Hepatocyte (in vitro differentiated cells): ENCODE data around the gene TTC33.

Source experiments
- CTCF ChIP-seq: fragments of 200-600 bp; sonication (generic); IDR thresholded peaks from 2 replicates; pipeline ENCODE4 v1.5.1; 2016; ENCODE audit warnings: antibody characterized with exemption, mild to moderate bottlenecking; ENCODE audit not compliant: poor library complexity
- EZH2 ChIP-seq: fragments of 200-600 bp; sonication (generic); IDR thresholded peaks from 2 replicates; pipeline ENCODE4 v1.6.1; 2016; ENCODE audit warnings: antibody characterized with exemption, mild to moderate bottlenecking, borderline replicate concordance
- EZH2phosphoT487 ChIP-seq: fragments of 200-600 bp; sonication (generic); IDR thresholded peaks from one replicate; pipeline ENCODE4 v1.6.1; 2018; ENCODE audit warnings: antibody characterized with exemption, mild to moderate bottlenecking, low read depth, moderate library complexity; ENCODE audit not compliant: unreplicated experiment, severe bottlenecking

GRCh38 chr5:40735609-40736008 is 20.2 kb downstream of the TTC33 start:
- no peak for TF ChIP-seq EZH2
- TF ChIP-seq CTCF: no peak
- no peak for TF ChIP-seq EZH2phosphoT487
